GM21723 (cell line): Measurements from ENCODE around the gene SLC44A4.
"Not testable (repeated sequence)": the region's sequence is repeated elsewhere in the genome, so short reads cannot be mapped to it uniquely, and the experiment has no call there.

ENCODE experiments used
- ATAC-seq: cut with Tn5 transposase; IDR thresholded peaks from one replicate; pipeline ENCODE4 v1.9.1; 2021; ENCODE audit warnings: mild to moderate bottlenecking, moderate library complexity; ENCODE audit not compliant: unreplicated experiment

The SLC44A4 gene

GRCh38 chr6:31878726-31879125 lies at the start of gene SLC44A4:
TSS of gene SLC44A4 (minus strand) at chr6:31878997. CDS start at chr6:31878980, 17 bp downstream.
- no peak for ATAC-seq

DNA sequence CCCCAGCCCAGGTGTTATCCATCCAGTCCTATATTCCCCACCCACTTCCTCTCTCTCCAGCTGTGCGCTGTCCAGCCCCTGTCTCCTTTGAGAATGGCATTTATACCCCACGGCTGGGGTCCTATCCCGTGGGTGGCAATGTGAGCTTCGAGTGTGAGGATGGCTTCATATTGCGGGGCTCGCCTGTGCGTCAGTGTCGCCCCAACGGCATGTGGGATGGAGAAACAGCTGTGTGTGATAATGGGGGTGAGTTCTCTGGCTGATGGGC lies 49.8 kb upstream of the SLC44A4 start:
- ATAC-seq: no peak

GRCh38 chr6:31927863-31928671 lies 49.3 kb upstream of the SLC44A4 start:
- ATAC-seq: no peak

DNA sequence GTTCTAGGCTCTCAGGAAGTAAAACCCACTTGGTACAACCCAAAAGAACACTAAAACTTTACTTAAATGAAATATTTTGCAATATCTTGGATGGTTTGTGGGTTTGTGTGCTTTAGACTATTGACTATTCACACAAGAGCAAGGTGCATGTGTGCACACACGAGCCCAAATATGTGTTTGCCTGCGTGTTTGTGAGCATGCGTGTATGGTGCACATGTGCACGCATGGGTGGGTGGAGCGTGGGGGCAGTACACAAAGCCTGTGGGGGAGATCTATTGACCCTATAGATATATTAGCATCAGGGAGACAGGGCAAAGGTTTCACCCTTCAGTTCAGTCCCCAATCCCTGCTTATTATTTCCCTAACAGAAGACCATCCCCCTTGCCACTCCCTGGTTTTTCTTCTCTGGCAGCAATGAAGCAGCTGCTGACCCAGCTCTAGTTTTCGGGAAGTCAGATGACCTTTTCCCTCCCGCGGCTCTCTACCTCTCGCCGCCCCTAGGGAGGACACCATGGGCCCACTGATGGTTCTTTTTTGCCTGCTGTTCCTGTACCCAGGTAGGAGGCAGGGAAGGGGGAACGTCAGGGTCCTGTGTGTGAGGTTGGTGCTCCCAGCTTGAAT lies 48.6 kb upstream of the SLC44A4 start, which contains the start of gene C2:
Gene C2, plus strand, starts transcription at position 476 of the 621 bp plus-strand sequence. Its CDS starts 36 bp downstream, at position 512.
- no peak for ATAC-seq

DNA sequence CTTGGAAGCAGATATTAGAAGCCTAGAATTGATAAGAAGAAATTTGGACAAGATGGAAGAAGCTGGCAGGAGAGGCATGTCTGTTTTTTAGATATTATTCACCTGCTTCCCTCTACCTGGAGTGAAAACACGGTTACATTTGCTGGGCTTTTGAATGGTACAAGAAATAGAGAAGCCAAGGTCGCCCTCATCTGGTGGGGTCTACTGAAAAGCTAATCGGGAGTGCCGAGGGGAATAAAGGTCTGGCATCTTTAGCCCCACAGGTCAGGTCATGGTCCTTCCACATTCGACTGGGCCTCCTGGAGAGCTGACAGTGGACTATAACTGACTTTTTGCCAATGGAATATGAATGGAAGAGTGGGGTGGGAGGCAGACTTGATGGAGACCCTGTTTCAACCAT lies 44.1 kb upstream of the SLC44A4 start:
- ATAC-seq: no peak

DNA sequence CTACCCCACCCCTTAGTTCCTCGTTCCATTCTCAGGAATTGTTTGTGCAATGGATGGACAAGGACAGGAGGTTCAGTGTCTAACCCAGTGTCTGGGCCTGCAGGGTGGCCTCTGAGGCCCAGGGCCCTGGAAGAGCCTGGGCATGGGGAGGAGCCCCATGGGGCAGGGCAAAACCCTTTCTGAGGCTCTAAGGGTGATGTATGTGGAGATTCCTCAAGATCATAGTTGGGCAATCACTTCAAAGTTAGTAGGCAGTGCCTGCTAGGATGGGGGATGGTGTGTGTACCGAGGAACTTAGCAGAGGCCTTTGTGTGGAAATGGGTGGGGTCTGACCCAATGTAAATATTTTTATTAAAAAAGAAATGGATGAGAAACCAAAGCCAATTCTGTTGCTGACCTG lies 42.0 kb upstream of the SLC44A4 start:
- ATAC-seq: no peak

DNA sequence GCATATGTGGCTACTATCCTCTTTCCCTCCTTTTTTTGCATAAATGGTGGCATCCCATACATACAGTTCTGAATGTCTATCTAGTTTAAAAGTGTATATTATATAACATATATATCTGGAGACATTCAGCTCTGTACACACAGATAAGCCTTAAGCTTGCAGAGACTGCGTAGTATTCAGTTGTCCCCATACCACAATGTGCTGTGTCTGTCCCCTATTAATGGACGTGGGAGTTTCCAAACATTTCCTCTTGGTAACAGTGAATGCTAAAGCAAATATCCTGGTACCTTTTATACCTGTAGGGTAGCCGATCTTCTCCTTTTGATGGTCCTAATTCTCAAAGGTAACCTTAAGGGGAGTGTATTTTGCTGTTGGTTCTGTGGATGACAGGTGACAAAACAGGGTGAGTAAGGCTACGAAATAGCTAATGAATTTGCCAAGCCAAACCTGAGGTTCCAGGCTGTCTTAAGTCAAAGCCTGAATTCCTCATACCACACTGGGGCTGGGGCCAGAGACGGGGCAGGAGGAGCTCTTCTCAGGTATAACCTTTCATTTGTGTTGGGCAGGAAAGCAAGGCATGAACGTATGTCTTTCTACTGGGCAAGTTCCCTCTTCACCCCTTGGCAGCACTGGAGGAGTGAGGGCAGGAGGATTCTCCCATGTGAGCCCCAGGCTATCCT lies 41.0 kb upstream of the SLC44A4 start:
- ATAC-seq: no peak

DNA sequence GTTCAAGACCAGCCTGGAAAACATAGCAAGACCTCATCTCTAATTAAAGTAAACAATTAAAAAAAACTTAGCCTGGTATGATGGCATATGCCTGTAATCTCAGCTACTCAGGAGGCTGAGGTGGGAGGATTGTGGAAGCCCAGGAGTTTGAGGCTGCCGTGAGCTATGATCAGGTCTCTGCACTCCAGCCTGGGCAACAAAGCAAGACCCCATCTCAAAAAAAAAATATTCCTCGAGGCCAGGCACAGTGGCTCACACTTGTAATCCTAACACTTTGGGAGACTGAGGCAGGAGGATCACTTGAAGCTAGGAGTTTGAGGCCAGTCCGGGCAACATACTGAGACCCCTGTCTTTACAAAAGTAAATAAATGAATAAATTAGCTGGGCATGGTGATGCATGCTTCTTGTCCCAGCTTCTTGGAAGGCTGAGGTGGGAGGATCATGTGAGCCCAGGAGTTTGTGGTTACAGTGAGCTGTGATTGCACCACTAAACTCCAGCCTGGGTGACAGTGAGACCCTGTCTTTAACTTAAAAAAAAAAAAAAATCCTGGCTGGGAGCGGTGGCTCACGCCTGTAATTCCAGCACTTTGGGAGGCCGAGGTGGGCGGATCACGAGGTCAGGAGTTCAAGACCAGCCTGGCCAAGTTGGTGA lies 39.4 kb upstream of the SLC44A4 start:
- no peak for ATAC-seq

DNA sequence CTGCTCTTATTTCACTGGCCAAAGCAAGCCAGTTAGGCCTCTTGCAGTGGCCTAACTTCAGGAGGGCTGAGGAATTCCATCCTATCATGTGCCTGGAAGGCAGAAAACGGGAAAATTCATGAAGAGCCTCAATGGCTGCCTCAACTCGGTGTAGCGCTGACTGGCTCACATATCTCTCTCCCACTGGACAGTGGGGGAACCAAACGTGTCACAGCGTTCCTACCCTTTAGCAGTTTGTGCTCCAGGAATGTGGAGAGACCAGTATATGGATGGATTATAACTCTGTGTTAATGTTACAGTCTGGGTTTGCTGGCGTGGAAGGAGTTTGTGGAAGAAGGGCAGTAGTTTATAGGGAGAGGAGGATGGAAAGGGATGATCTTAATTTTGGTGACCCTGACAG lies 37.0 kb upstream of the SLC44A4 start:
- ATAC-seq: no peak

DNA sequence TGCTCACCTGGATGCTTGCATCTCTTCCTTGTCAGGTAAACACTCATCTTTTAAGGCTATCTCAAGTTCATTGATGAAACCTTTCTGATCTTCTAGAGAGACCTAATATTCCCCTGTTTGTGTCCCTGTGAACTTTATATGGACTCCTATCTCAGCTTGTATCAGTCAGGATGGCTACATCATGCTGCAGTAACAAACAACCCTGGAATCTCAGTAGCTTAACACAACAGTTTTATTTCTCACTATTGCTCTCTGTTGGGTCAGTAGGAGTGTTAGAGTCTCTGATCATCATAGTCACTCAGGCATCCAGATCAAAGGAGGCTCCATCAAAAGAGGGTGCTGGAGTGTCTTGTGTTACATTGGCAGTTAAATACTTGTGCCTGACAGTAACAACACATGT lies 36.6 kb upstream of the SLC44A4 start:
- no peak for ATAC-seq

DNA sequence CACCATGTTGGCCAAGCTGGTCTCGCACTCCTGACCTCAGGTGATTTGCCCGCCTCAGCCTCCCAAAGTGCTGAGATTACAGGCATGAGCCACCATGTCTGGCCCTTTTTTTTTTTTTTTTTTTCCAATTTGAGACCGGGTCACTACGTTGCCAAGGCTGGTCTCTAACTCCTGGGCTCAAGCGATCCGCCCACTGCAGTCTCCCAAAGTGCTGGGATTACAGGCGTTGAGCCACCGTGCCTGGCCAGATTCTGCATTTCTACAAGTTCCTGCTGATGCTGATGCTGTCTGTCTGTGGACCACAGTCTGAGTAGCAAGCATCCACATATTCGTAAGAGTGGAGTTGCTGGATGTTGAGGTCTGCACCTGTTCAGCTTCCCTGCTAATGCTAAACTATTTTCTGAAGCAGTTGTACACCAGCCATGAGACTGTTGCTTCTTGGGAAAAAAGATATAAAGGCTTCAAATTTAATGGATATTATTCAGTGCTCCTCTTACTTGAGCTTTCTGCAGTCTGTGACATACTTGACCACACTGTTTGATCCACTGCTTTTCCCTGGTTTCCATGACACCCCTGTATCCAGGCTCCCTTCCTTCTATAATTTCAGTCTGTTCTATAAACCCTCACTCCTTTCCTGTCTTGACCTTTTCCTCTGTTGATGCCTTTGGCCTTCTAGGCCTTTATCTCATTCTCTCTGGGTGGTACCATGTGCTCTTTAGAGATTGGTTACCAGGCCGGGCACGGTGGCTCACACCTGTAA lies 33.2 kb upstream of the SLC44A4 start:
- ATAC-seq: no peak

GRCh38 chr6:31909298-31909697 lies 30.5 kb upstream of the SLC44A4 start:
- not testable (repeated sequence) for ATAC-seq

- no peak for ATAC-seq
Measured at GRCh38 chr6:31908791-31909190, 30.0 kb upstream of the SLC44A4 start.

GRCh38 chr6:31908255-31908654 lies 29.5 kb upstream of the SLC44A4 start:
- not testable (repeated sequence) for ATAC-seq

DNA sequence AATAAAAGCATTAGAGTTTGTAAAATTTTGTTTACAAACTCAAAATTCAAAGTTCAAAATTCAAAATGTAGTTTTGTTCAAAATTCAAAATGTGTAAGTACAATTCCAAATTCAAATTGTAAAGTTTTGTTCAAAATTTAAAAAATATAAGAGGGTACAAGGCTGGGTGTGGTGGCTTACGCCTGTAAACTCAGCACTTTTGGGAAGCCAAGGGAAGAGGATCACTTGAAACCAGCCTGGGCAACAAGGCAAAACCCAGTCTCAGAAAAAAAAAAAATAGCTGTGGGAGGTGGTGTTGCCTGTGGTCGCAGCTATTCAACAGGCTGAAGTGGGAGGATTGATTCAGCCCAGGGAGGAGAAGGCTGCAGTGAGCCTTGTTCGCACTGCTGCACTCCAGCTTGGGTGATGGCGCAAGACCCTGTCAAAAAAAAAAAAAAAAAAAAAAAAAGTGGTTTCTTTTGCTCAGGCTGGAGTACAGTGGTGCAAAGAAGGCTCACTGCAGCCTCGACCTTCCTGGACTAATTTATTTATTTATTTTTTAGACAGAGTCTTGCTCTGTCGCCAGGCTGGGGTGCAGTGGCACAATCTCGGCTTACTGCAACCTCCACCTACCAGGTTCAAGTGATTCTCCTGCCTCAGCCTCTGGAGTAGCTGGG lies 28.5 kb upstream of the SLC44A4 start:
- ATAC-seq: no peak

DNA sequence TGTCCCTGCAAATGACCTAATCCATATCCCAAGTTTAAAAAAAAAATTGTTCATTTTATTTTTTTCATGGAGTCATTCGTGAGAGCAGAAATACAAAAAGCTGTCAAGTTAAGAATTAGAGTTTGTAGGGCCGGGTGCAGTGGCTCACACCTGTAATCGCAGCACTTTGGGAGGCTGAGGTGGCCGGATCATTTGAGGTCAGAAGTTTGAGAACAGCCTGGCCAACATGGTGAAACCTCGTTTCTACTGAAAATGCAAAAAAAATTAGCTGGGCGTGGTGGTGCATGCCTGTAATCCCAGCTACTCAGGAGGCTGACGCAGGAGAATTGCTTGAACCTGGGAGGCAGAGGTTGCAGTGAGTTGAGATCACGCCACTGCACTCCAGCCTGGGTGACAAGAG lies 27.9 kb upstream of the SLC44A4 start:
- ATAC-seq: not testable (repeated sequence)

DNA sequence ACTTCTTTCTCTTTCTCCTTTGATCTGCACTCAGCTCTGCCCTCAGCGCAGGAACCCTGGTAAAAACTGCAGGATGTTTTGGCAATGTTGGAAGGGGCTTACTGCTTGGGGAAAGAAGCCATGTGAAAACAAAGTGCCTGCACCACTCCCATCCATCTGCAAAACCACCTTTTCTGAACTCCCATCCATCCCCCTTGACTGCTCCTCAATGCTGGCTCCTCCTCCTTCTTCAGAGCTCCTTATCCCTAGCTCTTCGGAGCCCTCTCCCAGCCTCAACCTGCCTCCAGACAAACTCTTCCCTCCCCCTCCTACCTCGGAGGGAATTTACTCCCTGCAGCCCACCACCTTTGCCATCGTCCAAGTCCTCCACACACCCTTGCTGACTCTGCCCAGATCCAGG lies 27.3 kb upstream of the SLC44A4 start:
- no peak for ATAC-seq

GRCh38 chr6:31905041-31905440 lies 26.2 kb upstream of the SLC44A4 start:
- ATAC-seq: no peak

GRCh38 chr6:31903957-31904356 lies 25.2 kb upstream of the SLC44A4 start:
- no peak for ATAC-seq

- peak; percentile 44 for ATAC-seq
Measured at GRCh38 chr6:31901953-31902643, 23.3 kb upstream of the SLC44A4 start, which contains the start of gene ZBTB12. TSS of gene ZBTB12 (minus strand) at chr6:31902086. CDS start at chr6:31901305, 781 bp downstream.
